Eye (tissue), 1 donor: ENCODE measurements around the gene CASQ1.

Source experiments
- DNase-seq: peaks from one replicate; pipeline ENCODE4 v3.0.0-alpha.2; 2015

Gene CASQ1

GRCh38 chr1:160189649-160190625 lies at the start of gene CASQ1:
Gene CASQ1 (plus strand): TSS chr1:160190575. CDS start chr1:160190752, 177 bp downstream.
- peak; percentile 50 for DNase-seq

- DNase-seq: no peak
These were observed 46.7 kb upstream of the CASQ1 start for GRCh38 chr1:160143695-160144094.

- DNase-seq: no peak
These were observed 45.5 kb upstream of the CASQ1 start for GRCh38 chr1:160144921-160145320.

DNA sequence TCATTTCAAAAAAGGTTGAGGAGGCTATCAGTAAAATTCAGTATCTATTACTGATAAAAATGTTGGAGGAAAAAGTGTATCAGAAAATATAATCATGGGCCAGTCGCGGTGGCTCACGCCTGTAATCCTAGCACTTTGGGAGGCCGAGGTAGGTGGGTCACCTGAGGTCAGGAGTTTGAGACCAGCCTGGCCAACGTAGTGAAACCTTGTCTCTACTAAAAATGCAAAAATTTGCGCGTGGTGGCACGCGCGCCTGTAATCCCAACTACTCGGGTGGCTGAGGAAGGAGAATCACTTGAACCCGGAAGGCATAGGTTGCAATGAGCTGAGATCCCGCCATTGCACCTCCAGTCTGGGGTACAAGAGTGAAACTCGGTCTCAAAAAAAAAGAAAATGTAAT lies 44.3 kb upstream of the CASQ1 start:
- no peak for DNase-seq

DNA sequence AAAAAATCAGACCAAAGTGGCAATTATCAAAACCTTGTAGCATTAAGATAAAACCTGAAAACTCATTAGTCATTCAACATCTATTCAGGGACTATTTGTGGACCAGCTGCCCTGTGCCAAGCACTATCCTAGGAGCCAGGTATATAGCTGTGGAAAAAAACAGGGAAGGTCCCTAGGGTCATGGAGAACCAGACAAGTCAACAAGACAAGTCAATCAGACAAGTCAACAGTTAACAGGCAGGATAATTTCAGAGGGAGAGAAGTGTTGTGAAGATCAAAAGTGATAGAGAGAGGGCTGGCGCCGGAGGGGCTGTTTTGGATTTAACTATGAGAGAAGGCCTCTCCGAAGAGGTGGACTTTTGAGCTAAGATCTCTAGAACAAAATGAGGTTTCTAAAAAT lies 42.3 kb upstream of the CASQ1 start:
- no peak for DNase-seq

GRCh38 chr1:160149233-160149632 lies 41.1 kb upstream of the CASQ1 start:
- no peak for DNase-seq

- no peak for DNase-seq
These were observed 40.7 kb upstream of the CASQ1 start for GRCh38 chr1:160149716-160150115.

GRCh38 chr1:160151303-160151702 lies 39.1 kb upstream of the CASQ1 start, which contains the start of gene ATP1A4:
Gene ATP1A4 (plus strand): TSS chr1:160151603. CDS start chr1:160152041, 438 bp downstream.
- no peak for DNase-seq

DNA sequence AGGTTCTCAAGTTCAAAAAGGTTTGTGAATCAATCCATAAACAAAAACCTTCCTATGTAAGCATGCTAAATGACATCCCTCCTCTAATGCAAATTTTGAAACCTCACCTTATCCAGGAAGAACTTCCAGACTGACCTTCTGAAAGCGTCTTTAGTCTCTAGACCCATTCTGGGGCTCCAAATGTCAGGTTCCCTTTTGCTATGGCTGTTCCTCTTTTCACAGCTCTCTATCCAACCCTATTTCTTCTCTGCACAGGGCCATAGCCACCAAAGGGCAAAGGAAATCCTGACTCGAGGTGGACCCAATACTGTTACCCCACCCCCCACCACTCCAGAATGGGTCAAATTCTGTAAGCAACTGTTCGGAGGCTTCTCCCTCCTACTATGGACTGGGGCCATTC lies 35.6 kb upstream of the CASQ1 start:
- no peak for DNase-seq

DNA sequence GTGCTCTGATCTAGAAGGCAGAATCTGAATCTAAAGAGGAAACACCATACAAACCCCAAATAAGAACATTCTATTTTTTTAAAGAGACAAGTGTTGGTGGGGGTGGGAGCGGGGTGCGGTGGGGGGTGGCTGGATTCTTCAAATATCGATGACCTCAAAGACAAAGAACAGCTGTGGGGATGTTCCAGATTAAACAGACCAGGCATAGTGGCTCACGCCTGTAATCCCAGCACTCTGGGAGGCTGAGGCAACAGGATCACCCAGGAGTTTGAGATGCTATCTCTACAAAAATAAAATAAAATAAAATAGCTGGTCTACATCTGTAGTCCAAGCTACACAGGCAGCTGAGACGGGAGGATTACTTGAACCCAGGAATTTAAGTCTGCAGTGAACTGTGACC lies 34.0 kb upstream of the CASQ1 start:
- no peak for DNase-seq

DNA sequence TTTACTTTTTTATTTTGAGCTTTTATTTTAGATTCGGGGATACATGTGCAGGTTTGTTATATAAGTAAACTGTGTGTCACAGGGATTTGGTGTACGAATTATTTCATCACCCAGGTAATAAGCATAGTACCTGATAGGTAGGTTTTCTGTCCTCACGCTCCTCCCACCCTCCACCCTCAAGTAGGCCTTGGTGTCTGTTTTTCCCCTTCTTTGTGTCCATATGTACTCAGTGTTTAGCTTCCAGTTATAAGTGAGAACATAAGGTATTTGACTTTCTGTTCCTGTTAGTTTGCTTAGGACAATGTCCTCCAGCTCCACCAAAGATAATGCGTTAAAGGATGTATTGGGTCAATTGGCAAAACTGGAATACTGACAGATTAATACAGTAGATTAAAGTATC lies 33.2 kb upstream of the CASQ1 start:
- no peak for DNase-seq

- no peak for DNase-seq
These were observed 32.3 kb upstream of the CASQ1 start for GRCh38 chr1:160158031-160158430.

GRCh38 chr1:160158534-160158933 lies 31.8 kb upstream of the CASQ1 start:
- no peak for DNase-seq

DNA sequence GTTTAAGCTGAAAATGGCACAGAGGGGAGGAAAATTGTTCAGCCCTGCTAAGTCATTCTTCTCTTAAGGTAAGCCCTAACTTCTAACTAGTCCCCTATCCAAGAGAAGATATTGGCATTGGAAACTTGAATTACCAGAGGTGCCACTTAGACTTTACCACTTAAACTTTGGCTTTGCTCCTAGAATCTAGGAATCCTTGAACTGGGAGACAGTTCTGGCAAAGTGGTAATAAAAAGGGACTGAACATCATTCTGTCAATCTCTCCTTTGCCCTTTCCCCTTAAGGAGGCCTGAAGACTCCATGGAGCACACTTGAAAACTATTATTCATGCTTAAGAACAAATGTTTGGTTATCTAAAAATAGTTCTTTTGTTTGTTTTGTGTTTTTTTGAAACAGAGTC lies 30.5 kb upstream of the CASQ1 start:
- no peak for DNase-seq

- peak; percentile 39 for DNase-seq
These were observed 28.2 kb upstream of the CASQ1 start for GRCh38 chr1:160161965-160162705.

DNA sequence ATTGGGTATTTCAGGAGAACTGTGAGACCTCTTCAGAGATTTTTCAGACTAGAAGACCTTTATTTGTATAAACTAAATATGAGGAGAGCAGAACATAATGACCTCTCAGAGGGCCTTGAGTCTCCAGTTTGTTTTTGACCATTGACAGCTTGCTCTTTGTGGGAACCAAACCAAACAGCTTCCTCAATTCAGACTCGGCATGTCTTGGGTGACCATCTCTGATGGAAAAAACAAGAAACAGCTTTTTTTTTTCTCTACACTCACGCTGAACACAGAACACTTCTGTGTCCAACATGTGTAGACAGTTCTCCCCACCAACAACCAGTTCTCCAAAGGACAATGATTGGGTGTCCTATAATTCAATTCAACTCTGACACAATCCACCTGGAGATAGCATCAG lies 27.4 kb upstream of the CASQ1 start:
- no peak for DNase-seq

- DNase-seq: no peak
These were observed 26.8 kb upstream of the CASQ1 start for GRCh38 chr1:160163615-160164014.

DNA sequence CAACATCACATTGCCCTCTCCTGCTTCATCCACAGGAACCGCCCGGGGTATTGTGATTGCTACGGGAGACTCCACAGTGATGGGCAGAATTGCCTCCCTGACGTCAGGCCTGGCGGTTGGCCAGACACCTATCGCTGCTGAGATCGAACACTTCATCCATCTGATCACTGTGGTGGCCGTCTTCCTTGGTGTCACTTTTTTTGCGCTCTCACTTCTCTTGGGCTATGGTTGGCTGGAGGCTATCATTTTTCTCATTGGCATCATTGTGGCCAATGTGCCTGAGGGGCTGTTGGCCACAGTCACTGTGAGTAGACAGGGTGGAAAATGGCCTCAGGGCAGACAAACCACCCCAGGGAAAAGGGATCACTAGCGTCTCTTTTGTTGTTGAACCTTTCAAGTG lies 26.3 kb upstream of the CASQ1 start:
- no peak for DNase-seq

DNA sequence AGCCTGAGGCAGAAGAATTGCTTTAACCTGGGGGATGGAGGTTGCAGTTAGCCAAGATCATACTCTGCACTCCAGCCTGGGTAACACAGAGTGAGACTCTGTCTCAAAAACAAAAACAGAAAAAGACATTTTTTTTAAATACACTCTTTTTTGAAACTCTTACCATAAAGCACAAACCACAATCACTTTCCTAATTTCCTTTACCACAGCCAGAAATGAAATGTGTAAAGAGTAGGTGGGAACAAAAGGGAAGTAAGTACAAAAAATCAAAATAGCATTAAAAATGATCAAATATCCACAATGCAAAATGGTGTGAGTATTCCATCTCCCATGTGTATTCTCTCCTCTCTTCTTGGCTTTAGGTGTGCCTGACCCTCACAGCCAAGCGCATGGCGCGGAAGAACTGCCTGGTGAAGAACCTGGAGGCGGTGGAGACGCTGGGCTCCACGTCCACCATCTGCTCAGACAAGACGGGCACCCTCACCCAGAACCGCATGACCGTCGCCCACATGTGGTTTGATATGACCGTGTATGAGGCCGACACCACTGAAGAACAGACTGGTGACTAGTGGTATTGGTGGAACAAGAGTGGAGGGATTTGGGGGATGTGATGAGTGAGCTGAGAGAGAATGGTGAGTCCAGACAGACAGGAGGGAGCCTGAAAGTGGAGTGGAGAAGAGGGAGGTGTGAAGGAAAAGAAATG lies 24.1 kb upstream of the CASQ1 start:
- DNase-seq: no peak

- DNase-seq: no peak
These were observed 23.3 kb upstream of the CASQ1 start for GRCh38 chr1:160167056-160167455.

DNA sequence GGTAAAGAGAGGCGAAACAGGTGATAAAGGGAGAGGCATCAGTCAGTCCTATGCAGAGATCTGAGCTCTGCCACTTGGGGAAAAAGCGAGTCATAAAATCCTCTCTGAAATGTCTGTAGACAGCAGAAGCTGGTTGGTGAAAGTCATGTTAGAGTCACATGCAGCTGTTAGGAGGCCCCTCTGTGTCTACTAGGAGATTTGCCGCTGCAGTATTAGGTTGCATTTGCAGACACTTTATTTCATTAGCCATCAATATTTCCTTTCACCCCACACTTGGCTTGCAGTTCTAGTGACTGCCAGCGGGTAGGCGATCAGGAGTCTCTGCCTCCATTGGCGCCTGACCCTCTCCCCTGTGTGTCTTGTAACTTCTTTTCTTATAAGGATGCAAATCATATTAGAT lies 22.8 kb upstream of the CASQ1 start:
- peak; percentile 11 for DNase-seq

GRCh38 chr1:160168016-160168415 lies 22.4 kb upstream of the CASQ1 start:
- DNase-seq: peak; percentile 10
